HG02943 (cell line): ENCODE measurements around the gene NAA38.
"Not testable (repeated sequence)": the region's sequence is repeated elsewhere in the genome, so short reads cannot be mapped to it uniquely, and the experiment has no call there.

Experiments
- ATAC-seq: cut with Tn5 transposase; IDR thresholded peaks from one replicate; pipeline ENCODE4 v1.9.1; 2021; ENCODE audit warnings: mild to moderate bottlenecking, low read depth, moderate library complexity; ENCODE audit not compliant: unreplicated experiment

NAA38 gene

GRCh38 chr17:7831233-7831632, 26.1 kb downstream of the NAA38 start:
- no peak for ATAC-seq

GRCh38 chr17:7830616-7831015, 26.7 kb downstream of the NAA38 start:
- ATAC-seq = no peak

DNA sequence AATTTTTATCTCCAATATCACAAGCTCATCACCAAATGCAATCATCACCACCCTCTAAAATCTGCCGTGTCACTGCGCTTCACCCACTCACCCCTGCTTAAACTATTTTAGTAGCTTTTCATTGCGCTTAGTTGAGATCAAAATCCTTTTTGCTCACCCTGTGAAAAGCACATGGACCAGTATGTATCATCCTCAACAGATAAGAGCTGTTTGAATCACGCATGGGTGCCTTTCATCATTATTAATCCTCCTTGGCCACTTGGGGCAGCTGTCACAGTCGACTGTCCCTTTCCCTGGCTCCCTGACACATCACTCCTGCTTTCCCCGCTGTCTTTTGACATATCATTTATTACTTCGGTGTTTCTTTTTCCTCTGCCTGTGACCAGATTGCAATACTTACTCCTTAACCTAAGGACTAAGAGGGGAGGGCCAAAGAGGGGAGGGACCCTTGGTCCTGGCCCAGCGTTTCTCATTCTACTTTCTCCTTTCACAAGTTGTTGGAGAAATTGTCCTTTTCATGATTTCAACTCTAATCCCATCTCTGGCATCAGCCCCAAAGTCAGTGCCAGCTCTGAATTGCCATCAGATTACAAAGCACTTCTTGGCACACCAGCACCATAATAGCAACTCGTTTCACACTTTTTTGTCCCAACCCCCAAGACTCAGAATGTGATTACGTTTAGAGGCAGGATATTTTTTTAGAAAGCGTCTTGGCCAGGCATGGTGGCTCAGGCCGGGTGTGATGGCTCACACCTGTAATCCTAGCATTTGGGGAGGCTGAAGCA, 32.0 kb downstream of the NAA38 start:
- no peak for ATAC-seq

- ATAC-seq = no peak
These were observed 33.1 kb downstream of the NAA38 start for GRCh38 chr17:7824021-7824924.

- no peak for ATAC-seq
These were observed 33.8 kb downstream of the NAA38 start for GRCh38 chr17:7823581-7824001.

DNA sequence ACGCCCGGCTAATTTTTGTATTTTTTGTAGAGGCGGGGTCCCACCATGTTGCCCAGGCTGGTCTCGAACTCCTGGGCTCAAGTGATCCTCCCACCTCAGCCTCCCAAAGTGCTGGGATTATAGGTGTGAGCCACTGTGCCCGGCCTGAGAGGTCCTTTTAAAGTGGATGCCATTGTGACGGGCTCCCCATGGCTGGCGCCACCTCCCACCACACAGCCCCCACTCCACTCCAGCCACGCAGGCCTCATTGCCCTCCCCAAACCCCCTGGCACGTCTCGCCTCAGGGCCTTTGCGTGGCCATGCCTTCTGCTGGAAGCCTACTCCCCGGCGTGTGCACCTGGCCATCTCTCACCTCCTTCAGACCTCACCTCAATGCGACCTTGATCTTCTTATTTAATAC, 35.2 kb downstream of the NAA38 start:
- no peak for ATAC-seq

DNA sequence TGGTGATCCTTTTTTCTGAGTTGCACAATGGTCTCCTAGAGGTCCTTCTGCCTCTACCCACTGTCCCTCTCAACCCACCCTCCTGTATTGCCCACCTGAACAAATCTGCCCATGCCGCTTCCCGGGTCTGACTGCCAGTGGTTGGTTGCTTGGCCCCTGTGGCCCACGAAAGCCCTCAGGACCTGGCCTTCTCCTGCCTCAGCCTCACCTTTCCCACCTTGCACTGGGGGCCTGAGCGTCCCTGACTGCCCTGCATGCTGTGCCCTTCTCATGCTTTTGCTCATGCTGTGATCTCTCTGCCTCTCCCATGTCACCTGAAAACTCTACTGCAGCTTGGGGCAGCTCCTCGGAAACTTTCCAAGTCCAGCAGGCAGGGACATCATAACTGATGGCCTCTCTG, 37.1 kb downstream of the NAA38 start:
- ATAC-seq = no peak

GRCh38 chr17:7818746-7819645, 38.4 kb downstream of the NAA38 start:
- no peak for ATAC-seq

- no peak for ATAC-seq
These were observed 39.3 kb downstream of the NAA38 start for GRCh38 chr17:7818026-7818425.

DNA sequence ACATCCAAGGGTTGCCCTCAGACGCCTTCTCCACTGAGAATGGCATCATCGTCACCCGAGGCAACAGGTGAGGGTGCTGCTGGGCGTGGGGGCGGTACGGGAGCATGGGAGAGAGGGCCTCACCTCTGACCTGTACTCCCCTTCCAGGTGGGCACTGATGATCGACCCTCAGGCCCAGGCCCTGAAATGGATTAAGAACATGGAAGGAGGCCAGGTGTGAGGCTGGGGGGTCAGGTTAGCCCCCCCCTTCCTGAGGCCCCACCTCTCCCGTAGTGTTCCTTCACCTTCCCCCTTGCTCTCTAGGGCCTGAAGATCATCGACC, 39.8 kb downstream of the NAA38 start:
- ATAC-seq = no peak

DNA sequence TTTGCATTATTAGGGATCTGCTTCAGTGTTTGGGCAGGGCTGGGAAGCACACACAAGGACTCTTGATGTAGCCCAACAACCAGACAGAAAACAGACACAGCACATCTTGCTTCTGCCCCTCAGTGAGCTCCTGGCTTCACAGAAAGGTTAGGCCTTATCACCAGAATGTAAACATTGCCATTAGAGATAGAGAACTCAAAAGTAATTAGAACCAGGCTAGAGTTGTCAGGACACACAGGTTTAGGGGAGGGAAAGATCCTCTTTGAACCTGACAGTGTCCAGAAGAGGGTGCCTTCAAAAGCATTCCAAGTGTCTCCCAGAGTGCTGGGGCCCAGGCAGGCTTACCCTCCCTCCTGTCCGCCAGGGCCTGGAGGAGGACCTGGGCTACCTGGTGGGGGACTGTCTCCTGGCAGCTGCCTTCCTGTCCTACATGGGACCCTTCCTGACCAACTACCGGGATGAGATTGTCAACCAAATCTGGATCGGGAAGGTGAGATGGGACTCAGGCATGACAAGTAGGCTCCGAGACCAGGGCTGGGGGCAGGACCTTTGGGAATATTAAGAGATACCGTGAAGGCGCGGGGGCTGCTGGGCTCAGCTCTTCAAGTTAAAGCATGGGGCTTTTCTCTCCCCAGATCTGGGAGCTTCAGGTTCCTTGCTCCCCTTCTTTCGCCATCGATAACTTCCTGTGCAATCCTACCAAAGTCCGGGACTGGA, 40.3 kb downstream of the NAA38 start:
- no peak for ATAC-seq

DNA sequence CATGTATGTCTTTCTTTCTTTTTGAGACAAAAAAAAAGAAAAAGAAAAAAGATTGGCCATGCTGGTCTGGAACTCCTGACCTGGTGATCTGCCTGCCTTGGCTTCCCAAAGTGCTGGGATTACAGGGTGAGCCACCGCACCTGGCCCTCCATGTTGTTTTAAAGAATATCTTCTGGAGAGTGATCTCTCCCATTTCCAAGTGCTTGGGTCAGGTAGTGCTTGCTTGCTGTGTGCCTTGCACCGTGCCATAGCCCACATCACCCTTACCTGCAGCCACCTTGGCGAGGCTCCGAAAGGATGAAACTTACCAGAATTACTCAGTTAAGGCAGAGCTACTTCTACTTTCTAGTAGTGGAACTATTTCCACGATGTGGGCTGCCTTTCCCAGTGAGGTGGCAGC, 42.4 kb downstream of the NAA38 start:
- no peak for ATAC-seq

GRCh38 chr17:7811251-7811650, 46.1 kb downstream of the NAA38 start:
- ATAC-seq = no peak

- ATAC-seq = not testable (repeated sequence)
These were observed 47.5 kb downstream of the NAA38 start for GRCh38 chr17:7809791-7810343.

- ATAC-seq = no peak
These were observed 48.1 kb downstream of the NAA38 start for GRCh38 chr17:7809086-7809790.

DNA sequence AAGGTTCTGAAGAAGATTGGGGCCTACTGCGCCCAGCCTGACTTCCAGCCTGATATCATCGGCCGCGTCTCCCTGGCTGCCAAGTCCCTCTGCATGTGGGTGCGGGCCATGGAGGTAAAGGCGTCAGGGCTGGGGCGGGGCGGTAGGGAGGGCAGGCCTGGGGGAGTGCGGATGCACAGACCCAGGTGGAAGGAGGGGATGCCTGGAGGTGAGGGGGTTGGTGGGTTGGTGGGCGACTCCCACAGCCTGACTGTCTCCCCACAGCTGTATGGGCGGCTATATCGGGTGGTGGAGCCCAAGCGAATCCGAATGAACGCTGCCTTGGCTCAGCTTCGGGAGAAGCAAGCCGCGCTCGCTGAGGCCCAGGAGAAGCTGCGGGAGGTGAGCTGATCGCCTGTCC, 50.2 kb downstream of the NAA38 start:
- no peak for ATAC-seq
